ENCODE measurements around the gene BLOC1S3.

Gene BLOC1S3

DNA sequence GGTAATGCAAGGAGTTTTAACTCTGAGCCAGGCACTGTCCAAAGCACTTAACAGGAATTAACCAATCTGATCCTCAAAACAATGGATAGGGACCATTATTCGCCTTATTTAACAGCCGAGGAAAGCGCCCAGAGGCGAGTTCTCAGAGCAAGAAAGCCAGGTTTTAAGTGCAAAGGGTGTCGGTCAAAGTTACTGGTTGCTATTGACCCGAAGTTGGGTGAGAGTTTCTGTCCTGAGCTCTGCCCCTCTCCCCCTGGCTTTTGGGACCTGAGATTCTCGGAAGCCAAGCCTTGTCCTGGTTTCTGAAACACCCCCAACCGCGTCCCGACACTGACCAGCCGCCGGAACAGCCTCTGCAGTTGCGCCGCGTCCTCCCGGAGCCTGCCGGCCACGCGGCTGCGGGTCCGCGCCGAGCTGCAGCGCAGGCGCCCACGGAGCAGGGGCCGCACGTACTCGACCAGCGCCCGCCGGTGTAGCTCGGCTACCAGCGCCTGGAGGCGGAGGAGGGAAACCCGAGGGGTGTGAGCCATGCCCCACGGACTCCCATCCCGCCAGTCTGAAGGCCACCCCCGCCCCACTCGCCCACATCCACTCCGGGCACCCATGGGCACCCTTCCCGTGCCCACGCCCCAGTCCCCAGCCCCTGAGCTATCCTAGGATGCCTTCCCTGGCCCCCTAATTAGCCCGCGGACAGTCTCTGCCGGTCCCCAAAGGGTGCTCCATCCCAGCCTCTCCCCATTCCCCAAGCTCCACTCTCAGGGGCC is 38.8 kb downstream of the BLOC1S3 start:
- TF ChIP-seq, protein P1, sequence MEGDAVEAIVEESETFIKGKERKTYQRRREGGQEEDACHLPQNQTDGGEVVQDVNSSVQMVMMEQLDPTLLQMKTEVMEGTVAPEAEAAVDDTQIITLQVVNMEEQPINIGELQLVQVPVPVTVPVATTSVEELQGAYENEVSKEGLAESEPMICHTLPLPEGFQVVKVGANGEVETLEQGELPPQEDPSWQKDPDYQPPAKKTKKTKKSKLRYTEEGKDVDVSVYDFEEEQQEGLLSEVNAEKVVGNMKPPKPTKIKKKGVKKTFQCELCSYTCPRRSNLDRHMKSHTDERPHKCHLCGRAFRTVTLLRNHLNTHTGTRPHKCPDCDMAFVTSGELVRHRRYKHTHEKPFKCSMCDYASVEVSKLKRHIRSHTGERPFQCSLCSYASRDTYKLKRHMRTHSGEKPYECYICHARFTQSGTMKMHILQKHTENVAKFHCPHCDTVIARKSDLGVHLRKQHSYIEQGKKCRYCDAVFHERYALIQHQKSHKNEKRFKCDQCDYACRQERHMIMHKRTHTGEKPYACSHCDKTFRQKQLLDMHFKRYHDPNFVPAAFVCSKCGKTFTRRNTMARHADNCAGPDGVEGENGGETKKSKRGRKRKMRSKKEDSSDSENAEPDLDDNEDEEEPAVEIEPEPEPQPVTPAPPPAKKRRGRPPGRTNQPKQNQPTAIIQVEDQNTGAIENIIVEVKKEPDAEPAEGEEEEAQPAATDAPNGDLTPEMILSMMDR (conservative IDR thresholded peaks at IDR 0.05; ENCODE audit: low read depth, low read length), result no peak
- DNase-seq (ENCODE audit: low read depth), result no peak
- no peak overlapping the region for H3K4me3 ChIP-seq (ENCODE audit: low read length)

DNA sequence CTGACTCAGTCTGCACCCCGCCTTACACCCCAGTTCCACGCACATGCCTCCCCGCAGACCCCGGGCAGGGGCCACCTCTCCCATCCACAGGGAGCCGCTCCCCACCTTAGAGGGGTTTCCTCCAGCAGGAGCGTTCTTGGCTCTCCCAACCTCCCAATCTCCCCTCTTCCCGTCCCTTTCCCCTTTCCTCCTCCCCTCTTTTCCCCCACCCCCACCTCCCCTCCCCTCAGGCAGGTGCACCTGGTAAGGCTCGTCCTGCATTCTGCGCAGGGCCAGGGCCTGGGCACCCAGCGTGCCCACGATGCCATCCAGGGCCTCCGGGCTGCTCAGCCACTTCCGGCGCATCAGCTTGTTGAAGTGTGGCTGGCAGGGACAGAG is 39.4 kb downstream of the BLOC1S3 start:
- H3K4me3 ChIP-seq (ENCODE audit: low read length), result no peak overlapping the region
- TF ChIP-seq, protein P1 (conservative IDR thresholded peaks at IDR 0.05; ENCODE audit: low read depth, low read length), result no peak
- DNase-seq (ENCODE audit: low read depth), result no peak

DNA sequence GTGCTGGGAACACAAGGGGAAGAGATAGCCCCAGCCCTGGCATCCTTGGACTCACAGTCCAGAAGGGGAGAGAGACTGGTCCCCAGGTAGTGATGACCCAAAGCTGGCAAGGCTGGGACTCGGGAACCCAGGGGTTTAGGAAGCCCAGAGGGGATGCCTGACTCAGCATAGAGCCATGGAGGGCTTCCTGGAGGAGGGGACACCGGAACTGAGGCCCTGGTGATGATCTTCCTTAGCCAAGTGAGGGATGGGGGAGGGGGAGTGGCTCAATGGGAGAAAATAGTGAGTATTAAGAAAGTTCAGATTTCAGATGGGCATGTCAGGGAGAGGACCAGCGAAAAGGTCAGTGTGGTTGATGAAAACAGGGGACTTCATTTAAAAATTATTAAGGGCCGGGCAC is 39.8 kb downstream of the BLOC1S3 start:
- DNase-seq (ENCODE audit: low read depth), result no peak
- TF ChIP-seq, protein P1 (conservative IDR thresholded peaks at IDR 0.05; ENCODE audit: low read depth, low read length), result no peak
- no peak overlapping the region for H3K4me3 ChIP-seq (ENCODE audit: low read length)

DNA sequence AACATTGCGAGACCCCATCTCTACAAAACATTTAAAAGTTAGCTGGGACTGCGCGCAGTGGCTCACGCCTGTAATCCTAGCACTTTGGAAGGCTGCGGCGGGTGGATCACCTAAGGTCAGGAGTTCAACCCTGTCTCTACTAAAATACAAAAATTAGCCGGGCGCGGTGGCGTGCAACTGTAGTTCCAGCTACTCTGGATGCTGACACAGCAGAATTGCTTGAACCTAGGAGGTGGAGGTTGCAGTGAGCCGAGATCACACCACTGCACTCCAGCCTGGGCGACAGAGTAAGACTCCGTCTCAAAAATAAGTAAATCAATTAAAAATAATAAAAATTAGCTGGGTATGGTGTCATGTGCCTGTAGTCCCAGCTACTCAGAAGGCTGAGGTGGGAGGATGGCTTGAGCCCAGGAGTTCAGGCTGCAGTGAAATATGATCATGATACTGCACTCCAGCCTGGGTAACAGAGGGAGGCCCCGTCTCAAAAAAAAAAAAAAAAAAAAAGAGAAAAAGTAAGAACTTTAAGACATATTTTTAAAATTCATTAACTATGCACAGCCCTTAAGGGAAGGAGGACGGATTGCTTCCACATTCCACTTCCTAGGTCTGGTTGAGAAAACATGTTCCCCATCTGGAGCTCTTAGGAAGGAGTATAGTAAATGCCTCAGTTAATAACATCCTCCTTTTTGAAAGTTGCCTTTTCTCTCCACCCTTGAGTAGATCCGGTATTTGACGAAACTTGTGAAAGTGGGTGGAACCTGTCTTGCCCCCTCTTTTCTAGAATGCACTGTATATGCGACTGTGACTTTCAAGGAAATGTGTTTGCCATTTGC is 40.5 kb downstream of the BLOC1S3 start:
- TF ChIP-seq, protein P1 (conservative IDR thresholded peaks at IDR 0.05; ENCODE audit: low read depth, low read length), result no peak
- H3K4me3 ChIP-seq (ENCODE audit: low read length), result no peak overlapping the region
- DNase-seq (ENCODE audit: low read depth), result no peak

DNA sequence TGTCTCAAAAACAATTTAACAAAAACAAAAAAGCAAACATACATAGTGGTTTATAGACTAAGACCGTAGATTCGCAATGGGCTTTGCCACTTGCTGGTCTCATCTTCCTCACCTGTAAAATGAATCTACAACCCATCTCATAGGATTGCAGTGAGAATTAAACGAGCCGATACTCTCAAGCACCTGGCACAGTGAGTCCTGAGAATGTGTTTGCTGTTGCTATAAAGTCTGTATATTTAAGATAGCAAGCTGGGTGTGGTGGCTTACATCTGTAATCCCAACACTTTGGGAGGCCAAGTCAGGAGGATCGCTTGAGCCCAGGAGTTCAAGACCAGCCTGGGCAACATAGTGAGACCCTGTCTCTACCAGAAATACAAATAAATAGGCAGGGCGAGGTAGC is 44.1 kb downstream of the BLOC1S3 start:
- no peak overlapping the region for H3K4me3 ChIP-seq (ENCODE audit: low read length)
- DNase-seq (ENCODE audit: low read depth), result no peak
- TF ChIP-seq, protein P1 (conservative IDR thresholded peaks at IDR 0.05; ENCODE audit: low read depth, low read length), result no peak

DNA sequence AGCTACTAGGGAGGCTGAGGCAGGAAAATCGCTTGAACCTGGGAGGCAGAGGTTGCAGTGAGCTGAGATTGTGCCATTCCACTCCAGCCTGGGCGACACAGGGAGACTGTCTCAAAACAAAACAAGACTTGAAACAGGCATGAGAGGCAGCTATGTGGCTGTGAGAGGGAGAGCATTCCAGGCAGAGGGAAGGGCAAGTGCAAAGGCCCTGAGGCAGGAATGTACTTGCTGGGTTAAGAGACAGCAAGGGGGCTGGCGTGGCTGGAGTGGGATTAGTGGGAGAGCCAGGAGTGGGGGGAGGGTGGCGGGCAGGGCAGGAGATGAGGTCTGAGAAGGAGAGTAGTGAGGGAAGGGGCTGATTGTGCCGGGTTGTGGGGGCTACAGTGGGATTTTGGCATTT is 45.3 kb downstream of the BLOC1S3 start:
- no peak for DNase-seq (ENCODE audit: low read depth)
- TF ChIP-seq, protein P1 (conservative IDR thresholded peaks at IDR 0.05; ENCODE audit: low read depth, low read length), result no peak
- H3K4me3 ChIP-seq (ENCODE audit: low read length), result no peak overlapping the region
